Transverse colon (tissue), 4 donors: ENCODE data around the gene SYT12. TPM values are rescaled to one million over a fixed set of nuclear protein-coding genes. Genes with fewer than 3 reads are reported as not detected.

Experiments used
- DNase-seq: peaks from one replicate; pipeline ENCODE4 v3.0.0-alpha.2; 2019
- H3K27ac ChIP-seq, 4 donors: fragments of 200-600 bp; sonication (generic); 2 replicates each; pipeline ENCODE4 v1.5.1; 2016 to 2018; ENCODE audit warnings: inconsistent platforms in 4 of 4
- H3K27me3 ChIP-seq: fragments of 200-600 bp; sonication (generic); 2 replicates; pipeline ENCODE4 v1.5.1; 2017; ENCODE audit warnings: inconsistent platforms
- H3K36me3 ChIP-seq, 4 donors: fragments of 200-600 bp; sonication (generic); 2 replicates each; pipeline ENCODE4 v1.5.1; 2017 to 2019; ENCODE audit warnings: inconsistent platforms in 4 of 4
- H3K4me1 ChIP-seq, 4 donors: fragments of 200-600 bp; sonication (generic); 2 replicates each; pipeline ENCODE4 v1.5.1; 2017 to 2020; ENCODE audit warnings: inconsistent platforms in 4 of 4
- H3K4me3 ChIP-seq, 4 donors: fragments of 200-600 bp; sonication (generic); 1 replicate in 1 of 4; 2 replicates in 3 of 4; pipeline versions ENCODE4 v1.5.1 to v1.6.1; 2017 to 2019; ENCODE audit warnings: inconsistent platforms in 4 of 4
- H3K9me3 ChIP-seq, 2 donors: fragments of 200-600 bp; sonication (generic); 2 replicates each; pipeline ENCODE4 v1.5.1; 2017 to 2019; ENCODE audit warnings: inconsistent platforms in 2 of 2
- CTCF ChIP-seq, 5 experiments: fragments of 200-600 bp in 3 of 5; fragments of 450-650 bp in 2 of 5; sonication (generic) in 3 of 5; IDR thresholded peaks; 1 replicate in 2 of 5; 2 replicates in 3 of 5; pipeline ENCODE4 v1.5.1; 2016 to 2017; ENCODE audit warnings: antibody characterized with exemption in 5 of 5, inconsistent platforms in 3 of 5, mild to moderate bottlenecking in 2 of 5, moderate library complexity in 1 of 5
- EP300 ChIP-seq: sonication (generic); formaldehyde crosslinking; IDR thresholded peaks from one replicate; pipeline ENCODE4 v1.6.1; 2017; ENCODE audit warnings: antibody characterized with exemption, low read depth
- POLR2A ChIP-seq: fragments of 450-650 bp; IDR thresholded peaks from one replicate; pipeline ENCODE4 v1.6.1; 2016; ENCODE audit warnings: antibody characterized with exemption, mild to moderate bottlenecking, moderate library complexity
- POLR2AphosphoS5 ChIP-seq, 3 donors: sonication (generic); formaldehyde crosslinking; IDR thresholded peaks; one replicate each; pipeline ENCODE4 v1.6.1; 2016; ENCODE audit warnings: antibody characterized with exemption in 3 of 3
- WGBS, 2 donors: methylation state at CpG; one replicate each; pipeline ENCODE4 v1.1.5; 2018; ENCODE audit warnings: low coverage in 1 of 2; 5-methylcytosine and 5-hydroxymethylcytosine counted together
- in situ Hi-C, 4 donors: fragments of 200-750 bp; cut with MboI; loops; one replicate each; pipeline versions ENCODE4 v1.15.0 to v1.15.1; 2017; ENCODE audit warnings: low sequenced_read_pairs in 3 of 4, low pct_ligation_motif_present in 1 of 4, low pct_unique_long_range_greater_than_20kb in 1 of 4
- intact Hi-C: fragments of 100-400 bp; cut with DNase I; formaldehyde crosslinking; loops from one replicate; pipeline ENCODE4 v1.15.1; 2023; ENCODE audit warnings: low total_unique reads
- total RNA-seq, 4 donors: library from RNA; depleted of rRNA; stranded (reverse); fragments of >200 nt; gene quantifications; one replicate each; pipeline ENCODE4 v1.1.0, GENCODE V29; 2016

The SYT12 gene
- total RNA-seq, 4 donors from 2014 or later, result not detected

GRCh38 chr11:67007126-67007525 lies 15.8 kb upstream of the SYT12 start:
- H3K4me1 ChIP-seq, result no peaks in the 10 kb centered on the region
- in situ Hi-C loops, result loop anchor here in 1 of 4 donors (25.0 kb wide), 1 partner anchor 295 kb away; no protein-coding TSS in a partner anchor
- intact Hi-C loops, result no loop called here
- no peaks in the 10 kb centered on the region for H3K9me3 ChIP-seq
- H3K27ac ChIP-seq, result no peak overlapping the region
- WGBS, 2 donors, result 71 to 96% methylated on average over 1 to 7 of the region's 7 CpGs
- TF ChIP-seq POLR2AphosphoS5 (IDR thresholded peaks at IDR 0.05) (no peak), CTCF (IDR thresholded peaks at IDR 0.05) (no peak), POLR2A (no peak), EP300 (no peak)
- H3K4me3 ChIP-seq, result no peak overlapping the region
- no peak for DNase-seq
- H3K36me3 ChIP-seq, result no peaks in the 10 kb centered on the region
- H3K27me3 ChIP-seq, result no peaks in the 10 kb centered on the region

GRCh38 chr11:67010296-67010905 lies 12.5 kb upstream of the SYT12 start:
- H3K4me3 ChIP-seq, result no peak overlapping the region
- 72% methylated on average over 7 of the region's 7 CpGs; no CpG with 5 or more reads in 1 of the 2 donors for WGBS, 2 donors
- no peaks in the 10 kb centered on the region for H3K27me3 ChIP-seq
- no peaks in the 10 kb centered on the region for H3K4me1 ChIP-seq
- intact Hi-C loops, result no loop called here
- H3K9me3 ChIP-seq, result no peaks in the 10 kb centered on the region
- DNase-seq, result no peak
- H3K36me3 ChIP-seq, result no peaks in the 10 kb centered on the region
- H3K27ac ChIP-seq, result no peak overlapping the region
- no peak for TF ChIP-seq POLR2AphosphoS5 (IDR thresholded peaks at IDR 0.05)
- no peak for TF ChIP-seq CTCF (IDR thresholded peaks at IDR 0.05)
- TF ChIP-seq EP300, result no peak
- no peak for TF ChIP-seq POLR2A
- in situ Hi-C loops, result loop anchor here in 1 of 4 donors (25.0 kb wide), 1 partner anchor 298 kb away; no protein-coding TSS in a partner anchor

- Histone ChIP-seq H3K36me3 (no peaks in the 10 kb centered on the region), H3K4me3 (no peak overlapping the region), H3K4me1 (no peaks in the 10 kb centered on the region), H3K27ac (no peak overlapping the region), H3K27me3 (no peaks in the 10 kb centered on the region), H3K9me3 (no peaks in the 10 kb centered on the region)
- in situ Hi-C loops (loop anchor here in 1 of 4 donors (25.0 kb wide), 1 partner anchor 301 kb away; no protein-coding TSS in a partner anchor), intact Hi-C loops (no loop called here)
- WGBS, 2 donors, result 60 to 93% methylated on average over 2 to 11 of the region's 11 CpGs
- TF ChIP-seq POLR2AphosphoS5 (IDR thresholded peaks at IDR 0.05), result no peak
- no peak for TF ChIP-seq EP300
- no peak for TF ChIP-seq POLR2A
- no peak for TF ChIP-seq CTCF (IDR thresholded peaks at IDR 0.05)
- no peak for DNase-seq
Observed at GRCh38 chr11:67013511-67014045, 9.4 kb upstream of the SYT12 start.

- Histone ChIP-seq H3K27me3 (no peaks in the 10 kb centered on the region), H3K4me3 (no peak overlapping the region), H3K27ac (no peak overlapping the region), H3K9me3 (no peaks in the 10 kb centered on the region), H3K4me1 (no peaks in the 10 kb centered on the region), H3K36me3 (no peaks in the 10 kb centered on the region)
- DNase-seq, result no peak
- intact Hi-C loops (no loop called here), in situ Hi-C loops (loop anchor here in 1 of 4 donors (25.0 kb wide), 1 partner anchor 302 kb away; no protein-coding TSS in a partner anchor)
- 95 to 96% methylated on average over 4 to 7 of the region's 7 CpGs for WGBS, 2 donors
- TF ChIP-seq EP300 (no peak), POLR2AphosphoS5 (IDR thresholded peaks at IDR 0.05) (no peak), CTCF (IDR thresholded peaks at IDR 0.05) (no peak), POLR2A (no peak)
Observed at GRCh38 chr11:67014343-67014742, 8.6 kb upstream of the SYT12 start.
